K562 (cell line): ENCODE results near the gene CACNG7. TPM values are rescaled to one million over a fixed set of nuclear protein-coding genes. Genes with fewer than 3 reads are reported as not detected.

Experiments
- CBFA2T2 ChIP-seq: fragments of 450-650 bp; conservative IDR thresholded peaks from 2 replicates; pipeline ENCODE4 v1.6.1; 2017; ENCODE audit warnings: mild to moderate bottlenecking
- CEBPZ ChIP-seq: fragments of 150-350 bp; IDR thresholded peaks from 2 replicates; pipeline ENCODE4 v1.6.1; 2014; ENCODE audit warnings: low read depth, mild to moderate bottlenecking, low read length, borderline replicate concordance
- LARP7 ChIP-seq: fragments of 450-650 bp; IDR thresholded peaks from 2 replicates; pipeline ENCODE4 v1.6.1; 2016
- RFX1 ChIP-seq: fragments of 450-650 bp; IDR thresholded peaks from 2 replicates; pipeline ENCODE4 v1.6.1; 2016; ENCODE audit warnings: mild to moderate bottlenecking, moderate library complexity
- ZBTB11 ChIP-seq, 3 experiments: fragments of 200-800 bp in 1 of 3; fragments of 250-450 bp in 1 of 3; fragments of 450-650 bp in 1 of 3; sonication (Bioruptor Pico) in 1 of 3; sonication (Bioruptor generic) in 1 of 3; formaldehyde crosslinking in 1 of 3; IDR thresholded peaks; 2 replicates each; pipeline versions ENCODE4 v1.6.1 to v1.8.0; 2016 to 2022; ENCODE audit warnings: mild to moderate bottlenecking in 2 of 3, missing genetic modification characterization in 2 of 3, missing compliant biosample characterization in 1 of 3, moderate library complexity in 1 of 3
- ZBTB40 ChIP-seq, 2 experiments: fragments of 450-650 bp in 1 of 2; sonication (generic) in 1 of 2; formaldehyde crosslinking in 1 of 2; IDR thresholded peaks; 2 replicates each; pipeline versions ENCODE4 v1.7.1 to v1.9.0; 2016 to 2022; ENCODE audit warnings: inconsistent platforms in 1 of 2, mild to moderate bottlenecking in 1 of 2, missing genetic modification reagents in 1 of 2
- ZBTB7A ChIP-seq: IDR thresholded peaks from 2 replicates; pipeline ENCODE4 v1.6.1; 2011; ENCODE audit warnings: low read depth, mild to moderate bottlenecking, low read length, moderate library complexity, borderline replicate concordance; ENCODE audit not compliant: control insufficient read depth
- ZC3H11A ChIP-seq: IDR thresholded peaks from 2 replicates; pipeline ENCODE4 v1.6.1; 2012; ENCODE audit warnings: low read depth, low read length, improper control_type of control experiment
- ZNF134 ChIP-seq: fragments of 250-450 bp; sonication (Bioruptor Pico); conservative IDR thresholded peaks from 2 replicates; pipeline ENCODE4 v1.4.0; 2020
- polyA plus RNA-seq, 8 experiments: library from polyadenylated mRNA; depleted of rRNA in 4 of 8; stranded (reverse) in 5 of 8; unstranded in 3 of 8; fragments of >200 nt; fragmentation: Nextera tagmentation in 2 of 8; fragmentation: Illumina TruSeq in 1 of 8; extraction: Ambion mirVana in 2 of 8; extraction: Trizol in 1 of 8; gene quantifications; 2 replicates each; pipeline versions ENCODE4 v1.2.1 to v1.2.3, GENCODE V29; 2011 to 2014; ENCODE audit warnings: inconsistent platforms in 1 of 8, missing spikeins in 1 of 8
- total RNA-seq, 7 experiments: library from RNA; depleted of rRNA in 6 of 7; stranded (reverse); fragments of >200 nt in 6 of 7; fragmentation: Illumina TruSeq in 2 of 7; extraction: Trizol in 2 of 7; gene quantifications; 2 replicates each; pipeline versions ENCODE4 v1.2.1 to v1.2.3, GENCODE V29; 2011 to 2021; ENCODE audit warnings: low replicate concordance in 1 of 7

CACNG7 gene
- total and polyA plus RNA-seq, 9 of the 15 experiments (the other 6 are each of a cell fraction or from before 2014, with no cell fraction given): not detected

- TF ChIP-seq ZBTB40 (IDR thresholded peaks at IDR 0.05) (0 out of 2 replicates have a peak, but pooled peaks have one; percentile 33), ZBTB40 (CRISPR knock-in tag; IDR thresholded peaks at IDR 0.05) (no peak), ZNF134 (CRISPR knock-in tag) (no peak), CEBPZ (no peak), ZBTB7A (peak; percentile 16; the same call in 1 of the 2 replicates), ZBTB11 (CRISPR knock-in tag; IDR thresholded peaks at IDR 0.05) (peak in 1 of 3 experiments; percentile 54; a peak in 1 of 6 replicates), RFX1 (peak; percentile 99), LARP7 (no peak), ZC3H11A (no peak), CBFA2T2 (no peak)
These were observed 29.7 kb upstream of the CACNG7 start (continued) for GRCh38 chr19:53879140-53880081.
